GM19467 (cell line): ENCODE data around the gene MAD2L2.
A peak's percentile ranks its signal among the peaks of the same experiment; 100 is the strongest.

Source experiments
- ATAC-seq: cut with Tn5 transposase; IDR thresholded peaks from one replicate; pipeline ENCODE4 v1.9.1; 2021; ENCODE audit warnings: mild to moderate bottlenecking, moderate library complexity; ENCODE audit not compliant: unreplicated experiment

Gene MAD2L2

GRCh38 chr1:11681071-11681771, at the start of gene MAD2L2:
Gene MAD2L2 (minus strand): TSS chr1:11681148. CDS start chr1:11680601, 547 bp downstream.
- ATAC-seq, result peak; percentile 86

GRCh38 chr1:11730429-11730891, 49.5 kb upstream of the MAD2L2 start:
- ATAC-seq, result no peak

- ATAC-seq, result no peak
Measured at GRCh38 chr1:11729498-11730428, 48.8 kb upstream of the MAD2L2 start.

- no peak for ATAC-seq
Measured at GRCh38 chr1:11729155-11729497, 48.2 kb upstream of the MAD2L2 start.

GRCh38 chr1:11728126-11728806, 47.3 kb upstream of the MAD2L2 start:
- ATAC-seq, result no peak

GRCh38 chr1:11727119-11727518, 46.2 kb upstream of the MAD2L2 start:
- no peak for ATAC-seq

- ATAC-seq, result no peak
Measured at GRCh38 chr1:11725616-11726015, 44.7 kb upstream of the MAD2L2 start.

GRCh38 chr1:11722538-11722937, 41.6 kb upstream of the MAD2L2 start:
- ATAC-seq, result no peak

GRCh38 chr1:11721311-11721710, 40.4 kb upstream of the MAD2L2 start:
- ATAC-seq, result no peak

GRCh38 chr1:11720525-11720924, 39.6 kb upstream of the MAD2L2 start:
- ATAC-seq, result no peak

- ATAC-seq, result no peak
Measured at GRCh38 chr1:11720033-11720376, 39.1 kb upstream of the MAD2L2 start.

GRCh38 chr1:11719313-11720032, 38.5 kb upstream of the MAD2L2 start:
- ATAC-seq, result no peak

- ATAC-seq, result no peak
Measured at GRCh38 chr1:11714831-11715575, 34.1 kb upstream of the MAD2L2 start.

GRCh38 chr1:11713095-11713494, 32.1 kb upstream of the MAD2L2 start:
- ATAC-seq, result no peak

- no peak for ATAC-seq
Measured at GRCh38 chr1:11712285-11712684, 31.3 kb upstream of the MAD2L2 start.

GRCh38 chr1:11711490-11711889, 30.5 kb upstream of the MAD2L2 start:
- ATAC-seq, result no peak

GRCh38 chr1:11708554-11709350, 27.8 kb upstream of the MAD2L2 start:
- no peak for ATAC-seq

GRCh38 chr1:11707621-11708276, 26.8 kb upstream of the MAD2L2 start:
- ATAC-seq, result no peak

GRCh38 chr1:11706292-11706691, 25.3 kb upstream of the MAD2L2 start:
- ATAC-seq, result no peak
